Measurements from ENCODE around the gene FBXO42. TPM values are rescaled to one million over a fixed set of nuclear protein-coding genes. Genes with fewer than 3 reads are reported as not detected.

FBXO42 gene
- total RNA-seq, 1 experiment from 2014 or later = 13.0 TPM

GRCh38 chr1:16207318-16208269 is 144.7 kb downstream of the FBXO42 start:
- ChIA-PET POLR2A (ENCODE audit: unreplicated experiment) (interaction anchor here (0.5 to 0.8 kb wide), 4 partner anchors 9 to 35 kb away, joined by 7 to 22 read pairs (median 15); no protein-coding TSS in a partner anchor), CTCF (interaction anchor here (0.6 to 0.7 kb wide), 4 partner anchors 16 to 159 kb away, joined by 3 to 6 read pairs (median 5); no protein-coding TSS in a partner anchor)
- peaks cover 23% of the 10 kb centered on the region for H3K4me1 ChIP-seq (replicated peaks; ENCODE audit: insufficient read depth)
- no peaks in the 10 kb centered on the region for H3K9me3 ChIP-seq (ENCODE audit: insufficient read depth, low read depth)
- peak overlapping the region; percentile 83 for H3K27ac ChIP-seq
- H3K27me3 ChIP-seq (ENCODE audit: insufficient read depth, low read depth) = no peaks in the 10 kb centered on the region
- H3K79me2 ChIP-seq (ENCODE audit: low read depth) = peaks cover 3% of the 10 kb centered on the region; the same call in 1 of the 2 replicates
- TF ChIP-seq EZH2 (IDR thresholded peaks at IDR 0.05; ENCODE audit: low read depth) (no peak), CTCF (conservative IDR thresholded peaks at IDR 0.05) (no peak)
- H4K20me1 ChIP-seq (ENCODE audit: insufficient read depth) = no peaks in the 10 kb centered on the region
- H2AFZ ChIP-seq = peak overlapping the region; percentile 82
- H3K4me2 ChIP-seq = peak overlapping the region; percentile 85
- peaks cover 5% of the 10 kb centered on the region; the same call in 1 of the 2 replicates for H3F3A ChIP-seq (ENCODE audit: insufficient read depth, low read depth)
- intact Hi-C loops (cut with micrococcal nuclease; ENCODE audit: unreplicated experiment) = loop anchor here (1.0 to 2.0 kb wide), 3 partner anchors 10 to 29 kb away; partner anchors contain the start of gene CPLANE2
- TSS peak; percentile 84 for BruUV-seq (replicated peaks)
- no peaks in the 10 kb centered on the region for H3K36me3 ChIP-seq (ENCODE audit: low read depth)
- H3K4me3 ChIP-seq = peak overlapping the region; percentile 67
- H3K9me2 ChIP-seq (ENCODE audit: insufficient read depth) = no peaks in the 10 kb centered on the region
- DNase-seq = no peak

- Histone ChIP-seq H2AFZ (peak overlapping the region; percentile 82), H3K4me1 (replicated peaks; ENCODE audit: insufficient read depth) (peaks cover 16% of the 10 kb centered on the region), H3K9me3 (ENCODE audit: insufficient read depth, low read depth) (no peaks in the 10 kb centered on the region), H3K36me3 (ENCODE audit: low read depth) (no peaks in the 10 kb centered on the region), H3K27ac (peak overlapping the region; percentile 83), H3K9me2 (ENCODE audit: insufficient read depth) (no peaks in the 10 kb centered on the region), H3F3A (ENCODE audit: insufficient read depth, low read depth) (peaks cover 5% of the 10 kb centered on the region; the same call in 1 of the 2 replicates), H3K4me2 (peak overlapping the region; percentile 85), H4K20me1 (ENCODE audit: insufficient read depth) (no peaks in the 10 kb centered on the region), H3K79me2 (ENCODE audit: low read depth) (peaks cover 3% of the 10 kb centered on the region; the same call in 1 of the 2 replicates), H3K4me3 (peak overlapping the region; percentile 67), H3K27me3 (ENCODE audit: insufficient read depth, low read depth) (no peaks in the 10 kb centered on the region)
- no TSS peak for BruUV-seq (replicated peaks)
- CTCF ChIA-PET = interaction anchor here (0.6 to 0.7 kb wide), 3 partner anchors 15 to 160 kb away, joined by 3 to 6 read pairs (median 4); no protein-coding TSS in a partner anchor
- intact Hi-C loops (cut with micrococcal nuclease; ENCODE audit: unreplicated experiment) = loop anchor here (1.0 to 2.0 kb wide), 3 partner anchors 11 to 30 kb away; partner anchors contain the start of gene CPLANE2
- POLR2A ChIA-PET (ENCODE audit: unreplicated experiment) = interaction anchor here (0.5 to 0.8 kb wide), 6 partner anchors 9 to 36 kb away, joined by 3 to 22 read pairs (median 10); no protein-coding TSS in a partner anchor
- TF ChIP-seq CTCF (conservative IDR thresholded peaks at IDR 0.05) (no peak), EZH2 (IDR thresholded peaks at IDR 0.05; ENCODE audit: low read depth) (no peak)
- peak; percentile 89 to 97 for DNase-seq
Measured at GRCh38 chr1:16206547-16207317, 145.5 kb downstream of the FBXO42 start.

All from PC-9 (cell line).